Central memory CD8-positive, alpha-beta T cell (primary cell): ENCODE data around the gene CFAP54.

Experiments
- ATAC-seq: fragments of 150-1000 bp; cut with Tn5 transposase; replicated peaks from 2 replicates; pipeline ENCODE4 v1.10.0; 2022; ENCODE audit warnings: mild to moderate bottlenecking, moderate FRiP score, moderate number of reproducible peaks; ENCODE audit not compliant: poor library complexity, severe bottlenecking; ENCODE audit errors: extremely low read depth
- DNase-seq, 2 donors: peaks; one replicate each; pipeline ENCODE4 v3.0.0; 2021; ENCODE audit warnings: low spot score in 2 of 2
- H3K27ac Mint-ChIP-seq: one replicate; pipeline ENCODE4 v1.8.0; 2022; ENCODE audit warnings: low read depth, mild to moderate bottlenecking, moderate library complexity, mixed read lengths
- H3K27me3 Mint-ChIP-seq: one replicate; pipeline ENCODE4 v1.8.0; 2022; ENCODE audit warnings: mixed read lengths
- H3K36me3 Mint-ChIP-seq: one replicate; pipeline ENCODE4 v1.8.0; 2022; ENCODE audit warnings: mild to moderate bottlenecking, moderate library complexity, mixed read lengths; ENCODE audit not compliant: insufficient read depth
- H3K4me1 Mint-ChIP-seq: one replicate; pipeline ENCODE4 v1.8.0; 2022; ENCODE audit warnings: mixed read lengths
- H3K4me3 Mint-ChIP-seq: one replicate; pipeline ENCODE4 v1.8.0; 2022; ENCODE audit warnings: mild to moderate bottlenecking, moderate library complexity, mixed read lengths
- H3K9me3 Mint-ChIP-seq: one replicate; pipeline ENCODE4 v1.8.0; 2022; ENCODE audit warnings: mixed read lengths

The CFAP54 gene

GRCh38 chr12:96861656-96862055 is 372.3 kb downstream of the CFAP54 start:
- no peak overlapping the region for H3K27ac Mint-ChIP-seq
- no peaks in the 10 kb centered on the region for H3K36me3 Mint-ChIP-seq
- peaks cover 8% of the 10 kb centered on the region for H3K9me3 Mint-ChIP-seq
- no peaks in the 10 kb centered on the region for H3K4me1 Mint-ChIP-seq
- H3K27me3 Mint-ChIP-seq, result peaks cover 62% of the 10 kb centered on the region
- no peak for DNase-seq
- H3K4me3 Mint-ChIP-seq, result no peak overlapping the region
- ATAC-seq, result no peak

DNA sequence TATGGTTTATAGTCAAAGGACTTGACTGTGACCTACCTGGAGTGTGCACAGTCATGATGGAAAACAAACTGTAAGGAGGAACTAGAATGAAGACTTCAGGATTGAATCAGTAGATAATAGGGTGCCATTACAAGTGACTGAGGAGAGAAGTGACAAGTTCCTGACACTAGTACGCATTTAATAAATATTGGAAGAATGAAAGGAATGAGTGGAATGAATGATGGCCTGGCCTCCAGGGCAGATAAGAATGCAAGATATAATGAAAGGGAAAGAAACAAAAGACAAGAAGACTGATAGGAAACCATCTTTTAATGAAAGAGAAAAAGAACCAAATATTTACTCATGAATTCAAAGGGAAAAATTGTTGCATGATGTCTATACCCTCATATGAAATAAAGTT is 372.9 kb downstream of the CFAP54 start:
- H3K4me1 Mint-ChIP-seq, result no peaks in the 10 kb centered on the region
- no peaks in the 10 kb centered on the region for H3K36me3 Mint-ChIP-seq
- peaks cover 5% of the 10 kb centered on the region for H3K9me3 Mint-ChIP-seq
- ATAC-seq (no peak), DNase-seq (no peak)
- no peak overlapping the region for H3K27ac Mint-ChIP-seq
- H3K4me3 Mint-ChIP-seq, result no peak overlapping the region
- H3K27me3 Mint-ChIP-seq, result peaks cover 59% of the 10 kb centered on the region

DNA sequence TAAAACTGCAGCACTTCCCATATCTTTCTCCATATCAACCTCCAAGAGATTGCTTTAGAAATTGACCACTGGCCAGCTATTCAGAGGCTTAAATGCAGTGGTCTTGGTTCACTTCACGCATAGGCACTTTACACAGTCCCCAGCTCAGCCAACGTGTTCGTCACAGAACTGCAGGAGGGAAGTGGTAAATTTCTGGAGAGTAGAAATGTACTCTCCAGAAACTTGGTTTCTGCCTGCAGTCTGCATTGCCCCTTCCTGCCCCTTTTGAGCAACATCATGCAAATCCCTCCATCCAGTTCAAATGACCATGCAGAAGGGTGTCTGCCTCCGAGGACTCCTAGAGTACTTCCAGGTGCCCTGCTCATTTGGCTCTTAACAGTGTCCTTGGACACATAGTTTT is 375.0 kb downstream of the CFAP54 start:
- ATAC-seq (no peak), DNase-seq (no peak)
- H3K27me3 Mint-ChIP-seq, result peaks cover 63% of the 10 kb centered on the region

GRCh38 chr12:96866801-96867590 is 377.6 kb downstream of the CFAP54 start:
- H3K27me3 Mint-ChIP-seq, result peaks cover 70% of the 10 kb centered on the region
- H3K4me1 Mint-ChIP-seq, result no peaks in the 10 kb centered on the region
- no peaks in the 10 kb centered on the region for H3K36me3 Mint-ChIP-seq
- no peak overlapping the region for H3K27ac Mint-ChIP-seq
- ATAC-seq (no peak), DNase-seq (no peak)
- no peaks in the 10 kb centered on the region for H3K9me3 Mint-ChIP-seq
- no peak overlapping the region for H3K4me3 Mint-ChIP-seq

More for the DNA sequence above, 375.0 kb downstream of the CFAP54 start:
- Mint-ChIP-seq H3K27ac (no peak overlapping the region), H3K4me3 (no peak overlapping the region), H3K4me1 (no peaks in the 10 kb centered on the region), H3K9me3 (no peaks in the 10 kb centered on the region), H3K36me3 (no peaks in the 10 kb centered on the region)

DNA sequence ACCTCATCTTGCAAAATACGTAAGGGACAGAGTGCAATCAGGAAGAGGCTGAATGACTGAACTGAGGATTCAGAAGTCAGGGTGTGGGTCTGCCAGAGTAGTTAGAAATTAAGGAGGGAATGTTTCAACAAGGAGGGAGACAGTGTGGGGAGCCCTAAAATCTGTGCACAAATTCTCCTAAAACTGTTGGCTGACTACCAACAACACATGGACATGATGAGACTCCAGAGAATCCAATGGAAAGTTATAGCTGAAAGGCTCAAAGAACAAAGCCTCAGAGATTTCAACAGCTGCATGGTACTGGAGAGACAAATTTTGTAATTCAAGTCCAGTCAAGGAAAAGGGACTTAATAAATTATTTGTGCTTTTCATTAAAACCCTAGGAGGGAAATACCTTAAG is 381.6 kb downstream of the CFAP54 start:
- Mint-ChIP-seq H3K4me1 (no peaks in the 10 kb centered on the region), H3K36me3 (no peaks in the 10 kb centered on the region), H3K27me3 (peaks cover 63% of the 10 kb centered on the region), H3K9me3 (no peaks in the 10 kb centered on the region), H3K4me3 (no peak overlapping the region), H3K27ac (no peak overlapping the region)
- ATAC-seq (no peak), DNase-seq (no peak)

- no peaks in the 10 kb centered on the region for H3K4me1 Mint-ChIP-seq
- H3K36me3 Mint-ChIP-seq, result no peaks in the 10 kb centered on the region
- peaks cover 72% of the 10 kb centered on the region for H3K27me3 Mint-ChIP-seq
- ATAC-seq (no peak), DNase-seq (no peak)
- H3K4me3 Mint-ChIP-seq, result no peak overlapping the region
- H3K9me3 Mint-ChIP-seq, result no peaks in the 10 kb centered on the region
- H3K27ac Mint-ChIP-seq, result no peak overlapping the region
Observed at GRCh38 chr12:96872961-96873360, 383.6 kb downstream of the CFAP54 start.

DNA sequence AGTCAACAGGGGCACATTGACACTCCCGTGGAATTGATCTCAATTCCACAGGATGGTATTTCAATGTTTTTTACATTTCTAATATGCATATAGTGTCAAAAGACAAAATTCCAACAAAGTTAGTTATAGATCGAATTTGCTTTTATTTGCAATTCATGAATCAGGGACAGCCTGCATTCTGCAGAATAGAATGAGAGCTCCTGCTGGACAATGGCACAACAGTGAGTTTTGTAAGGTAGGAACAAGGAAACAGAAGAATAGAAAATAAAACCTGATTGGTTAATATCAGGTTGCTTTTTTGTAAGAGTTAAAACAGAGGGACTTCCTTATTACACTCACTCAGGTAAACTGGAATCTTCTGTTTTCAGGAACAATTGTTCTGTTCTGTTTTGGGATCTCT is 384.8 kb downstream of the CFAP54 start:
- no peak overlapping the region for H3K27ac Mint-ChIP-seq

DNA sequence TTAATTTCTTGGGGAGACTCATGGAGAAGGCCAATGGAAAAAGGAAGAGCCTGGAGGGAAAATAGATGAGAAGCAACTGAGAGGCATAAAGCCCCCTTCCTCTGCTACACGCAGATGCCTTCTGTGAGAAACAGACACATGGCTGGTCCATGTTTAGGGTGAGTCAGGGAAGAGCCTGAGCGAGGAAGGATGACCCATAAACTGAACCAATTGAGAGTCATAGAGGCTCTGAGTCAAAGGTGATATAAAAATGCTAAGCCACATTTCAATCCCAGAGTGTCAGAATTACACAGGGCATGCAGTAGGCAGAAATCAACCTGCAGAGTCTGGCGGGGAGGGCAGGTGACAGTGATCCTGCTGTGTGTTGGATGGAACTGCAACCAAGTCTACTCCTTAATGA is 387.6 kb downstream of the CFAP54 start:
- Mint-ChIP-seq H3K4me3 (no peak overlapping the region), H3K9me3 (no peaks in the 10 kb centered on the region), H3K27ac (no peak overlapping the region), H3K36me3 (no peaks in the 10 kb centered on the region), H3K4me1 (no peaks in the 10 kb centered on the region), H3K27me3 (peaks cover 65% of the 10 kb centered on the region)
- DNase-seq (no peak), ATAC-seq (no peak)

More for the DNA sequence above, 384.8 kb downstream of the CFAP54 start:
- Mint-ChIP-seq H3K9me3 (no peaks in the 10 kb centered on the region), H3K4me3 (no peak overlapping the region), H3K4me1 (no peaks in the 10 kb centered on the region), H3K27me3 (peaks cover 70% of the 10 kb centered on the region), H3K36me3 (no peaks in the 10 kb centered on the region)
- DNase-seq, result no peak
- ATAC-seq, result no peak

DNA sequence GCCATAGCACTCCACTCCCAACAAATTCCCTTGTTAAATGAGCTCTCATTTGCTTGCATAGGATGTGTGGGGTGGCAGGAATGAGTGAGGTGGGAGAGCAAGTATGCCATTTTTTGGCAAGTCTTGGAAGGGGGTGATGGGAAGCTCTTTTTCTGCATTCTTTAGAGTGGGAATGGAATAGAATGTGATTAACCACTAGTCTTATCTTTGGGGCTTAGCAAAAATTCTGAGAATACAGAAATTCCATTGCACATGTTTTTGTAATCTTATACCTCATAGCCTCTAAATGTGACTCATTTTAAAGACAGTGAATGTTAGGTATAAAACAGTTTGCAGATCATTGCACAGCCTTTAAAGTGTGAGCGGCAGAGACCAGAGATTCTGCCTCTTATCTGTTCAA is 389.3 kb downstream of the CFAP54 start:
- Mint-ChIP-seq H3K9me3 (no peaks in the 10 kb centered on the region), H3K4me3 (no peak overlapping the region), H3K36me3 (no peaks in the 10 kb centered on the region), H3K27ac (no peak overlapping the region), H3K27me3 (peaks cover 57% of the 10 kb centered on the region), H3K4me1 (no peaks in the 10 kb centered on the region)
- no peak for DNase-seq
- no peak for ATAC-seq

- no peak overlapping the region for H3K4me3 Mint-ChIP-seq
- no peak overlapping the region for H3K27ac Mint-ChIP-seq
- ATAC-seq (no peak), DNase-seq (no peak)
- no peaks in the 10 kb centered on the region for H3K4me1 Mint-ChIP-seq
- H3K9me3 Mint-ChIP-seq, result no peaks in the 10 kb centered on the region
- H3K36me3 Mint-ChIP-seq, result no peaks in the 10 kb centered on the region
- H3K27me3 Mint-ChIP-seq, result peaks cover 57% of the 10 kb centered on the region
Observed at GRCh38 chr12:96879301-96879700, 389.9 kb downstream of the CFAP54 start.

DNA sequence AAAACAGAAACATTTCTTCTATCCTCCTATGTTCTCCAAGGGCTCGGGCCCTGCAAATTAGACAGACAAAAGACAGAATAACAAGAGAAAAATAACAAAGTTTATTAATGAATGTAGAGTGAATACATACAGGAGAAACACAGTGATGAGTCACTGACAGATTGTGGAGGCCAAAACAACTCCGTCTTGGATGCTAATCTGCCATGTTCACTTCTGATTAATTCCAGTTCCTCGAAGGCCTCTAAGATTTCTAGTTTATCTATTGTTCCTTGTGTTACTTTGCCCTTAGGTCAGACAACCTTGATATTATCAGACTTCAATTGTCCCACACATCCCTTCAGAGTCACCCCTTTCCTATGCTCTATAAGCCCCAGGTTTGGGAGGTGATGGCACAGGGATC is 390.8 kb downstream of the CFAP54 start:
- no peaks in the 10 kb centered on the region for H3K4me1 Mint-ChIP-seq
- H3K27me3 Mint-ChIP-seq, result peaks cover 55% of the 10 kb centered on the region
- DNase-seq, result no peak
- ATAC-seq, result no peak
- no peak overlapping the region for H3K27ac Mint-ChIP-seq
- H3K9me3 Mint-ChIP-seq, result no peaks in the 10 kb centered on the region
- no peak overlapping the region for H3K4me3 Mint-ChIP-seq
- H3K36me3 Mint-ChIP-seq, result no peaks in the 10 kb centered on the region

- Mint-ChIP-seq H3K27me3 (peaks cover 55% of the 10 kb centered on the region), H3K9me3 (no peaks in the 10 kb centered on the region), H3K4me3 (no peak overlapping the region), H3K36me3 (no peaks in the 10 kb centered on the region), H3K4me1 (no peaks in the 10 kb centered on the region), H3K27ac (no peak overlapping the region)
- ATAC-seq (no peak), DNase-seq (no peak)
Observed at GRCh38 chr12:96881608-96882007, 392.2 kb downstream of the CFAP54 start.

GRCh38 chr12:96882862-96883261 is 393.5 kb downstream of the CFAP54 start:
- no peaks in the 10 kb centered on the region for H3K36me3 Mint-ChIP-seq
- no peaks in the 10 kb centered on the region for H3K4me1 Mint-ChIP-seq
- H3K9me3 Mint-ChIP-seq, result no peaks in the 10 kb centered on the region
- H3K4me3 Mint-ChIP-seq, result no peak overlapping the region
- DNase-seq (no peak), ATAC-seq (no peak)
- H3K27ac Mint-ChIP-seq, result no peak overlapping the region
- H3K27me3 Mint-ChIP-seq, result peaks cover 53% of the 10 kb centered on the region
